GM21717 (cell line): ENCODE results near the gene USF1.
A peak's percentile ranks its signal among the peaks of the same experiment; 100 is the strongest.

ENCODE experiments used
- ATAC-seq: cut with Tn5 transposase; IDR thresholded peaks from one replicate; pipeline ENCODE4 v1.9.1; 2021; ENCODE audit warnings: mild to moderate bottlenecking, moderate library complexity; ENCODE audit not compliant: unreplicated experiment

Gene USF1

GRCh38 chr1:161045736-161046604 is at the start of gene USF1:
TSS of gene USF1 (minus strand) at chr1:161045977. CDS start at chr1:161043275, 2,702 bp downstream.
- ATAC-seq, result peak; percentile 56

GRCh38 chr1:161095230-161095629 is 49.5 kb upstream of the USF1 start:
- no peak for ATAC-seq

DNA sequence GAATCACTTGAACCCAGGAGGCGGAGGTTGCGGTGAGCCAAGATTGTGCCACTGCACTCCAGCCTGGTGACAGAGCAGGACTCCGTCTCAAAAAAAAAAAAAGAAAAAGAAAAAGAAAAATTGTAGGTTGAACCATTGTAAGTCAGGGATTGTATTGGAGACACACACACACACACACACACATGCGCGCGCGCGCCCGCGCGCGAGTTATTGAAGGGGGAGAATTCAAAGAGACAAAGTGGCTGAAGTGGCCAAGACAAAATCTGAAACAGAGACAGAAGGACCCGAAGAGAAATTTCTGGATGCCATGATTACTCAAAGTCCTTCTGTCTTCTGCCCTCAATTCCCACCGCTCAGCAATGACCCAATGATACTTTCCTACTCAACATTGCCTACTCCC is 48.7 kb upstream of the USF1 start:
- ATAC-seq, result no peak

- ATAC-seq, result no peak
These were observed 46.8 kb upstream of the USF1 start for GRCh38 chr1:161092621-161093028.

DNA sequence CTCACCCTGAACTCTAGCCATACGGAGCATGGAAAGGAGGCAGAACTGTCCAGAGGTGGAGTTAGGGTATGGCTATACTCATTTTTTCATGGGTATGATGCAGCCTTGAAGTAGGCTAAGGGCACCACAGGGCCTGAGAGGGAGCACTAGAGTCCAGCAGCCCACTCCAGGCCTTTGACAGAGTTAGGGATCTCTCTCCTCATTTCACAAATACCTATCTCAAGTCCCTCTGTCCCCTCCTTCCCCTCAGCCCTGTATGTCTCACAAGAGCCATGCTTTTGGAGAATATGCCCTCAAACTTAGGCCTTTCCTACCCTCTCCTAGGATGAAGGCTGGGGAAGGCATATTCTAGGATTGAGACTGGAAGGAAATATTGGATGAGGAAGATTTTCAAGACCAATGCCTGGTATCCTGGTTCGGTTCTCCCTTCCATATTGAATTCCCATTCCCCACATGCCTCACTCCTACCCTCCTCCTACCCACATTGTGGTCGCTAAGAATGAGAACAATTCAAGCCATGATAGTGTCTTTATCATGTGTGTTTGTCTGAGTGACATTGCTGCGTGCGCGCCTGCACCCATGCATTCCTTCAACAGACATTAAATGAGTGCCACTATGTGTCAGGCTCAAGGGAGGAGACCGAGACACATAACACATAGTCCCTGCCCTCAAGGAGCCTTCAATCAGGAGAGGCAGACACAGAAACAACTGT is 46.2 kb upstream of the USF1 start:
- ATAC-seq, result no peak

- no peak for ATAC-seq
These were observed 45.3 kb upstream of the USF1 start for GRCh38 chr1:161091093-161091492.

DNA sequence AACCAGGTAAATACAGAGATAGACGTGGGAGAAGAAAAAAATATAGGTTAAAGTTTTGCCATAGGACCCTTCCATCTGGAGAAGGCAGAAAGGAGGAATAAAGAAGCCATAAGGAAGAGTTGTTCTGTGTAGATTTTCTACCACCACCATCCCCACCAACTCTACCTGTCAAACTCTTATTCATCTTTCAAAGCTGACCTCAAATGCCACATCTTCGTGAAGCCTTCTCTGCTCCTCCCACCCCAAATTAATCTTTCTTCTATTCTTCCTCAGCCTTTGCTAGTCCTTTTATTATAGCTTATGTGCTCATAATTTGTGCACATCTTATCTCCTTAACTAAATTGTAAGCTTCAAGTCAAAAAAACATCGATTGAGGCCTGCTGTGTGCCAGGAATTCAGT is 44.8 kb upstream of the USF1 start:
- no peak for ATAC-seq

- ATAC-seq, result no peak
These were observed 44.2 kb upstream of the USF1 start for GRCh38 chr1:161089938-161090337.

DNA sequence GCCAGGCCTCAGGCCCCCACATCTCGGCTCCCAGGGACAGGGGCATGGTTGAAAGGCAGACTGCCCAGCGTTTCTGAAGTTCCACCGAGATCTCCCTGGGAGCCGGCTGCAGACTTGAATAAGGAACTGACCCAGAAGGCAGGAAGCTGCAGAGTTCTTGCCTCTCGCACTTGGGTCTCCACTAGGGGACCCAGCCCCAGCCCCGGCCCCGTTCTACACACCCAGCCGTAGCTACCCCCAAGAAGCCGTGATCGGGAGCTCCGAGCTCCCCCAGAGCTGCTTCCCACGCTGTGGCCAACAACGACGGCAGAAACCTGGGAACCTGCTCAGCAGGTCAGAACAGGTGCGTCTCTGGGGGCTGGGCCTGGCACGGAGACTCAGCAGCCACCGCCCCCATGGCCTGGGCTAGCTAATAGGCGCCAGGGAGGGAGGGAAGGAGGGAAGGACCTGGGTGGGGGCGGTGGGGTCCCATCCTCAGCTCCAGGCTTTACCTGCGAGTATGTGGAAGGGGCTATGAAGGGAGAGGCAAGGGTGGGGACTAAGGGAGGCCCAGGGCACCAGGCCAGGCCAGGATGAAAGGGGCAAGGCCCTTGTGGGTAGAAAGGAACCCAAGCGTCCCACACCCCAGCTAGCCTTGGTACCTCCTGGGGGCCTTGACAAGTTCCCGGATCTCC is 43.6 kb upstream of the USF1 start, which contains the start of gene NECTIN4:
TSS of gene NECTIN4 (minus strand) at position 308 of the 674 bp plus-strand sequence. CDS start at position 46, 262 bp downstream.
- no peak for ATAC-seq

GRCh38 chr1:161088587-161089110 is 42.9 kb upstream of the USF1 start:
- no peak for ATAC-seq

GRCh38 chr1:161086457-161086856 is 40.7 kb upstream of the USF1 start:
- no peak for ATAC-seq

GRCh38 chr1:161085165-161085564 is 39.4 kb upstream of the USF1 start:
- ATAC-seq, result no peak

GRCh38 chr1:161084597-161084988 is 38.8 kb upstream of the USF1 start:
- ATAC-seq, result no peak

GRCh38 chr1:161083748-161084596 is 38.2 kb upstream of the USF1 start:
- no peak for ATAC-seq

DNA sequence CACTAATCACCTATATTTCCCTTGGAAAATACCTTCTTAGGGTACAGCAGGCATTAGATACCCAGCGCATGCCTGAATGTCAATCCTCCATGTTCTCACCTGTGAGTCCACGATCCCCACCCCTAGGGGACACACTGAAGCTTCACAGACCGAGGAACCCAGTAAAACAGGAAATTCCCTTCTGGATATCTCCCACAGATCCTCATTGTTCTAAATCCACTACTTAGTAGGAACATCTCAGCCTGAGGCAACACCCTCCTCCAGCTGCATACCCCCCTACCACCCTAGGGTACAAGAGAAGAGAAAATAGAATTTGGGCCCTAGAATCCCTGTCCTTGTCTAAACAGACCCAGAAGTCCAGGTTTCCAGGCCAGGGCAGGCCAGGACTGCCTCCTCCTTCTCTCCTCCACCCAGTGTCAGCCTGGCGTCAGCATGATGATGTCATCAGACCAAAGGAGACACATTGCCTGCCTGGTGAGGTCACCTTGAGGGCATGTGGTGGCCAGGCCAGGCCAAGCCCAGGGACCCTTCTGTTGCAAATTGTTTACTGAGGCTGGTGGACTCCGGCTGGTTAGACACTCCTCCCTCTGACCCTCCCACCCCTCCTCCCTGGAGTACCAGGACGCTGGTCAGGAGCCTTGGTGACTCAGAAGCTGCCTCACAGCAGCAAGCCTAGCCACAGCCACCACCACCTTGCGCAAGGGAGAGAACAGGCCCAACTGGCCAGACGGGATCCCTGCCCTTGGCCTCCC is 37.4 kb upstream of the USF1 start:
- no peak for ATAC-seq

DNA sequence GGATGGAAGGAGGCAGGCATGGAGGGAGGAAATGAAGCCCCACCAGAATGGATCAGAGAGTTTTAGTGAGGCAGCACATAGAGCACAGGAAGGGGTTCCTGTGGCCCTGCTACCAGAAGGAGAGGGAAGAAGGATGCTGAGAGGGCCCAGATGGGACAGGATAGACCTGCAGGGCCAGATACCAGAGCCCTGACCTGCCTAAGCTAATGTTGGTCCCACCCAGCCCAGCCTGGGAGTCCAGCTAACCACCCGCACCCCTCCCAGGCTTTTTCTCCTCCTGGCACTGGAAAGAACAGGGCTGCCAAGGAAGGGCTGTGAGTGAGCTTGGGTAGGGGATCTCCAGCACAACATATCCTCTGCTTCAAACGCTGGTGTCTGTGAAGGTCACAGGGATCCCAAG is 36.7 kb upstream of the USF1 start:
- ATAC-seq, result no peak

GRCh38 chr1:161081519-161081918 is 35.7 kb upstream of the USF1 start:
- ATAC-seq, result no peak

DNA sequence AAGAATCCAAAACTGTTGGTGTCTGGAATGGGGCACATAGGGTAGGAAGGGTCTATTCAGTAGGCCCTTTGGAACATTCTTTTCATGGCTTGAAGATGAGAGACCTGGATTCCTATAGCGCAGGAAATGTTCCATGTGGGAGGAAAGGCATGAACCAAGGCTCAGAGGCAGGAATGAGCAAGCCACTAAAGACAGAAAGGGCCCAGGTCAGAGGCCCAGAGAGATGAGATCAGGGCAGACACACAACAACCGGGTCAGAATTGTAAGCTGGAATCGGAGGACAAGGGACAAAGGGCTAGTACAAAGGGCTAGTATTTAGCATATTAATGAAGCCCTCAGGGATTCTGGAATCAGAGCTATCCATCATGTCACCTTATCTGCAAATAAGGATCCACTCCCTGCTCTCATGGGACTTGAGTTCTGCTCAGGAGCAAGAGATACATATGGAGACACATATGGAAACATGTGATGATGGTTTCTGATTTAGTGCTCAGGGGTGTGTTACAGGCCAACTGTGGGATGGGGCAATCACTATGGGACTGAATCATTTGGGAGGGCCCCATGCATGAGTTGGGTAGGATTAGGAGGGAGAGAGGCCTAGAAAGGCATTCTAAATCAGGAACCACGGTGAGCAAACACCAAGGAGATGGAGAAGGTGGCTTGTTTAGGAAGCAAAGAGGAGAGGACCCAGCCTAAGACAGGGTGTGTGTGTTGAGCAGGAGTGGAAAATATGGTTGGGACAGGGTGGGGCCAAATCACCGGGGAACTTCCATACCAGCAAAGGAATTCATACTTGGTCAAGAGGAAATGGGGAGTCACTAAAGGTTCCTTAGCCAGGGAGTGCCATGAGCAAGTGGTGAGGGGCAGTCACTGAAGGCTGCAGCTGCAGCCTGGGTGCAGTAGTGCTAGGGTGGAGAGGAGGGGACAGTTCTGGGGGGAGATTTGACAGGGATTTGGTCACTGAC is 34.9 kb upstream of the USF1 start:
- ATAC-seq, result no peak
